GM12865 (cell line): ENCODE results near the gene TTC33.

ENCODE experiments used
- DNase-seq: peaks from one replicate; pipeline ENCODE4 v3.0.0; 2010; ENCODE audit warnings: low read depth
- H3K4me3 ChIP-seq: 2 replicates; pipeline ENCODE4 v1.5.1; 2011; ENCODE audit warnings: mild to moderate bottlenecking, low read depth, low read length, control low read depth
- CTCF ChIP-seq: IDR thresholded peaks from 2 replicates; pipeline ENCODE4 v1.5.1; 2011; ENCODE audit warnings: low read length, control low read depth, low read depth, inconsistent platforms; ENCODE audit not compliant: insufficient read depth; ENCODE audit errors: missing control alignments

Gene TTC33

GRCh38 chr5:40619421-40619820 is 136.3 kb downstream of the TTC33 start:
- DNase-seq = no peak
- TF ChIP-seq CTCF = no peak
- no peak overlapping the region for H3K4me3 ChIP-seq

DNA sequence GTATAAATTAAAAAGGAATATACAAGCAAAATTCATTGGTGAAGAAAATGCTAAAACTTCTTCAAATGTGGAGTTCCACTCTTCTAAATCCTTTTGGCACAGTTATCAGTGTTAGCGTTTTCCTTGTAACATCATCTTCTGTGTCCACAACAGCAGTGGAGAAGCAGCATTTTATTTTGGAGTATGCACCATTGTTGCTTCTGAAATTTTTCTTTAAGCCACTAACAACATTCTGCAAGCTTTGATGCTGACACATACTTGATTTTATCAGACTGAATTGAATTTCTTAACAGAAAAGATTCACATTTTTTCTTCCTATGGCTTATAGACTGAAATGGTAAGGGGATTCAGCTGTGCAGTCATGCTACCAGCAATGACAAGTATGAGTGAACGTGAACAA is 136.8 kb downstream of the TTC33 start:
- TF ChIP-seq CTCF = no peak
- H3K4me3 ChIP-seq = no peak overlapping the region
- no peak for DNase-seq

DNA sequence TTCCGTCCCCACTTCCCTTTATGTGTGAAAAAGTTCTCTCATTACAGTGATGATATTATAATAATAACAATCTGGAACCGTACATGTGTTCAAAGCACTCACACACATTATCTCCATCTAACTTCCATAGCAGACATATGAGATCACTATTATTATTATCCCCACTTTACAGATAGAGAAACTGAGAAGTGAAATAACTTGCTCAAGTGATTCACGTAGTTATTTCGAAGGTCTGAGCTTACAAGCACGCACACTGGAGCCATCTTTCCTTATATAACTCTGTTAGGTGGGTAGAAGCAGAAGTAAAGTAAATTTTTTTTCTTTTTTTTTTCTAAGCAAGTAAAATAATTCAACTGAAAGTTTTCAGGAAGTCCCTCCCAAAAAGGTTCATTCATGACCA is 139.0 kb downstream of the TTC33 start:
- TF ChIP-seq CTCF = no peak
- no peak for DNase-seq

GRCh38 chr5:40615586-40616170 is 140.1 kb downstream of the TTC33 start:
- DNase-seq = no peak
- H3K4me3 ChIP-seq = no peak overlapping the region
- TF ChIP-seq CTCF = no peak

More for the DNA sequence above, 139.0 kb downstream of the TTC33 start:
- H3K4me3 ChIP-seq = no peak overlapping the region

DNA sequence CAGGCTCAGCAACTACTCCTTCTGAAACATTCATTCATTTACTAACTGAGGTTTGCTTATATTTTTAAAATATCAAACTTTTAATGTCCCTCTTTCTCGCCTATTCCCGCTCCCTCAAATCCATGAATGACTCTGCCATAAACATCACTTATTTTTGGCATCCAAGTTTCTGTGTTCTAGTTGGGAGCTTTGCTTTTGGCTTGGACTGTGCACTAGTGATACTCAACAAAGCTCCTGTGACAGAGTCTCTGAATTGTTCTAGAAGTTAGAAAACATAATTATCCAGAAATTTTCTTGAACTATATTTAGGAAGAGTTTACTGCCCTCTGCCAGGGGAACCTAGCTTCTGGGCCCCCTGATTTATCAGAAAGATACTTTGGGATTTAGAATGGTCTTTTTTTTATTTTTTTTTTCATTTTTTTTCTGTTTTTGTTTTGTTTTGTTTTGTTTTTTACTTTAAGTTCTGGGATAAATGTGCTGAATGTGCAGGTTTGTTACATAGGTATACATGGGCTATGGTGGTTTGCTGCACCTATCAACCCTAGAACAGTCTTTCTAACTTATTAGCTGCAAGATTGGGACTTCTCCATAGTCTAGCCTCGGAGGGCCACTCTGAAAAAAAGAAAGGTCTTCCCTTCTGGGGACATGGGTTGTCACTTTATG is 140.7 kb downstream of the TTC33 start:
- TF ChIP-seq CTCF = no peak
- no peak for DNase-seq
- H3K4me3 ChIP-seq = no peak overlapping the region

- TF ChIP-seq CTCF = no peak
- no peak for DNase-seq
- H3K4me3 ChIP-seq = no peak overlapping the region
These were observed 141.3 kb downstream of the TTC33 start for GRCh38 chr5:40614466-40614865.

DNA sequence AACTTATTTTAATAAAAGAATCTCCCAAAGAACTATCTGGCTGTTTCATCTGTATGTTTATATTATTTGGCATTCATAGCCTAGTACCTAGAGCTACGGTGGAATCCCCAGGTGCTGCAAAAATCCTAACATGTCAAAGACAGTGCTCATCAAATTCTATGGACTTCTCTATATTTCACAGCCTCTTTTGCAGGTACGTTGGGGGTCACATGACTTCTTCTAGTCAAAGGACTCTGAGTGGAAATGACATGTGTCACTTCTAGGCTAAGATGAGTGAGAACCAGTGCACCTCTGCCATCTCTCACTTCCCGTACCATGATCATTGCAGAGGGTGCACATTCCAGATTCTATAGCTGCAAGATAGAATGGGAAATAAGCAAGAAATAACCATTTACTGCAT is 148.6 kb downstream of the TTC33 start:
- no peak for DNase-seq
- H3K4me3 ChIP-seq = no peak overlapping the region
- no peak for TF ChIP-seq CTCF
